Aorta (tissue), 5 donors: Measurements from ENCODE around the gene GJA8. TPM values are rescaled to one million over a fixed set of nuclear protein-coding genes. Genes with fewer than 3 reads are reported as not detected.
"Not testable (repeated sequence)": the region's sequence is repeated elsewhere in the genome, so short reads cannot be mapped to it uniquely, and the experiment has no call there.

Experiments used
- ATAC-seq: fragments of 200-7000 bp; cut with Tn5 transposase; one replicate; pipeline ENCODE4 v1.9.1; 2022; ENCODE audit warnings: moderate library complexity; ENCODE audit not compliant: low FRiP score
- DNase-seq, 2 donors: peaks; one replicate each; pipeline ENCODE4 v3.0.0-alpha.2; 2020
- H3K27ac ChIP-seq, 2 donors: one replicate each; pipeline ENCODE4 v1.5.1; 2013; ENCODE audit warnings: low read length in 2 of 2, mild to moderate bottlenecking in 2 of 2, moderate library complexity in 2 of 2, control low read depth in 1 of 2, inconsistent platforms in 1 of 2, low read depth in 1 of 2
- H3K27me3 ChIP-seq, 2 donors: one replicate each; pipeline ENCODE4 v1.6.1; 2013; ENCODE audit warnings: control low read depth in 1 of 2, low read length in 1 of 2, mild to moderate bottlenecking in 1 of 2, moderate library complexity in 1 of 2; ENCODE audit not compliant: insufficient read depth in 2 of 2, control insufficient read depth in 1 of 2
- H3K36me3 ChIP-seq, 2 donors: one replicate each; pipeline ENCODE4 v1.6.1; 2013; ENCODE audit warnings: control low read depth in 1 of 2, low read length in 1 of 2, mild to moderate bottlenecking in 1 of 2; ENCODE audit not compliant: insufficient read depth in 2 of 2, control insufficient read depth in 1 of 2
- H3K4me1 ChIP-seq, 2 donors: one replicate each; pipeline ENCODE4 v1.6.1; 2013; ENCODE audit warnings: low read length in 2 of 2, control low read depth in 1 of 2, mild to moderate bottlenecking in 1 of 2, moderate library complexity in 1 of 2; ENCODE audit not compliant: insufficient read depth in 2 of 2, control insufficient read depth in 1 of 2
- H3K4me3 ChIP-seq, 2 donors: one replicate each; pipeline ENCODE4 v1.5.1; 2013; ENCODE audit warnings: low read length in 2 of 2, control low read depth in 1 of 2, mild to moderate bottlenecking in 1 of 2
- H3K9me3 ChIP-seq: one replicate; pipeline ENCODE4 v1.6.1; 2013; ENCODE audit warnings: mild to moderate bottlenecking, low read length; ENCODE audit not compliant: control insufficient read depth
- WGBS, 2 donors: extraction: QIAGEN DNeasy Blood & Tissue Kit; methylation state at CpG; one replicate each; pipeline ENCODE4 v1.1.7; 2013; 5-methylcytosine and 5-hydroxymethylcytosine counted together
- intact Hi-C, 2 donors: fragments of 100-400 bp; cut with DNase I; formaldehyde crosslinking; loops; one replicate each; pipeline versions ENCODE4 v1.14.2 to v1.15.0; 2022
- polyA plus RNA-seq, 2 donors: library from polyadenylated mRNA; stranded (reverse); fragments of 200-250 nt; gene quantifications; one replicate each; pipeline ENCODE4 v1.2.3, GENCODE V29; 2013
- total RNA-seq, 2 donors: library from RNA; stranded (reverse); fragmentation: NEBNext Ultra II Directional; extraction: Animal tissue kit (Norgen Biotek cat#: 25700); gene quantifications; one replicate each; pipeline ENCODE4 v1.2.1, GENCODE V29; 2021
- donor health status: healthy with polysubstance abuse.
- donor health status: Bipolar disorder and iron deficiency.
- donor health status: DM: no; HTN: no; CAD: no.
- donor health status: DM: no; HTN: no; CAD: no.
- donor health status: DM: yes; HTN: yes; CAD: no.

Gene GJA8
- total and polyA plus RNA-seq, 4 donors = not detected

GRCh38 chr1:147912553-147912952 is 10.0 kb downstream of the GJA8 start:
- WGBS, 2 donors = 64 to 65% methylated on average over 2 of the region's 2 CpGs
- DNase-seq (no peak), ATAC-seq (no peak)
- no peak overlapping the region for H3K4me3 ChIP-seq
- H3K27ac ChIP-seq = no peak overlapping the region
- H3K4me1 ChIP-seq = no peaks in the 10 kb centered on the region
- no peaks in the 10 kb centered on the region for H3K9me3 ChIP-seq
- no peaks in the 10 kb centered on the region for H3K27me3 ChIP-seq
- intact Hi-C loops = no loop called here
- no peaks in the 10 kb centered on the region for H3K36me3 ChIP-seq

- H3K27ac ChIP-seq = no peak overlapping the region
- H3K27me3 ChIP-seq = no peaks in the 10 kb centered on the region
- DNase-seq = no peak
- H3K9me3 ChIP-seq = no peaks in the 10 kb centered on the region
- H3K36me3 ChIP-seq = no peaks in the 10 kb centered on the region
- H3K4me1 ChIP-seq = no peaks in the 10 kb centered on the region
- intact Hi-C loops = no loop called here
- 91 to 95% methylated on average over 7 of the region's 7 CpGs for WGBS, 2 donors
- no peak for ATAC-seq
- H3K4me3 ChIP-seq = no peak overlapping the region
These were observed 10.9 kb downstream of the GJA8 start for GRCh38 chr1:147913362-147913942.

GRCh38 chr1:147919896-147920295 is 17.3 kb downstream of the GJA8 start:
- Histone ChIP-seq H3K27me3 (no peaks in the 10 kb centered on the region), H3K27ac (no peak overlapping the region), H3K36me3 (no peaks in the 10 kb centered on the region), H3K9me3 (no peaks in the 10 kb centered on the region), H3K4me3 (no peak overlapping the region), H3K4me1 (no peaks in the 10 kb centered on the region)
- WGBS, 2 donors = 88 to 90% methylated on average over 6 of the region's 6 CpGs
- intact Hi-C loops = no loop called here
- ATAC-seq (no peak), DNase-seq (no peak)

- ATAC-seq (no peak), DNase-seq (no peak)
- no peak overlapping the region for H3K27ac ChIP-seq
- 81 to 90% methylated on average over 1 of the region's 1 CpG for WGBS, 2 donors
- no peaks in the 10 kb centered on the region for H3K27me3 ChIP-seq
- intact Hi-C loops = no loop called here
- no peaks in the 10 kb centered on the region for H3K9me3 ChIP-seq
- H3K36me3 ChIP-seq = no peaks in the 10 kb centered on the region
- no peak overlapping the region for H3K4me3 ChIP-seq
- no peaks in the 10 kb centered on the region for H3K4me1 ChIP-seq
These were observed 22.2 kb downstream of the GJA8 start for GRCh38 chr1:147924813-147925212.

GRCh38 chr1:147927215-147927614 is 24.6 kb downstream of the GJA8 start:
- H3K27ac ChIP-seq, H3K27me3 ChIP-seq, ATAC-seq, H3K4me3 ChIP-seq, DNase-seq, H3K36me3 ChIP-seq, H3K9me3 ChIP-seq, intact Hi-C loops, H3K4me1 ChIP-seq: not testable (repeated sequence)
- 94 to 96% methylated on average over 3 of the region's 6 CpGs for WGBS, 2 donors

GRCh38 chr1:147927689-147928088 is 25.1 kb downstream of the GJA8 start:
- 90 to 93% methylated on average over 2 to 5 of the region's 10 CpGs for WGBS, 2 donors
- DNase-seq, H3K27ac ChIP-seq, H3K4me3 ChIP-seq, intact Hi-C loops, ATAC-seq, H3K27me3 ChIP-seq, H3K4me1 ChIP-seq, H3K9me3 ChIP-seq, H3K36me3 ChIP-seq: not testable (repeated sequence)

- intact Hi-C loops, H3K4me1 ChIP-seq, H3K9me3 ChIP-seq, H3K27me3 ChIP-seq, H3K36me3 ChIP-seq: not testable (repeated sequence)
- DNase-seq (peak; percentile 95 to 97), ATAC-seq (peak; percentile 99)
- Histone ChIP-seq H3K4me3 (peak within 1 kb of the TSS in 1 of 2 donors; percentile 40), H3K27ac (peak within 1 kb of the TSS in 1 of 2 donors; percentile 22)
- WGBS, 2 donors = 0% methylated on average over 36 to 57 of the region's 72 CpGs
These were observed 25.9 kb downstream of the GJA8 start, which contains the start of gene GPR89B for GRCh38 chr1:147928236-147929132. TSS of gene GPR89B (plus strand) at chr1:147928420. CDS start at chr1:147928537, 117 bp downstream.

GRCh38 chr1:147931137-147931536 is 28.5 kb downstream of the GJA8 start:
- 89 to 93% methylated on average over 2 of the region's 2 CpGs for WGBS, 2 donors
- H3K36me3 ChIP-seq, intact Hi-C loops, ATAC-seq, H3K27me3 ChIP-seq, DNase-seq, H3K4me3 ChIP-seq, H3K4me1 ChIP-seq, H3K27ac ChIP-seq, H3K9me3 ChIP-seq: not testable (repeated sequence)

- H3K27me3 ChIP-seq, intact Hi-C loops, DNase-seq, H3K9me3 ChIP-seq, H3K4me3 ChIP-seq, H3K27ac ChIP-seq, H3K4me1 ChIP-seq, H3K36me3 ChIP-seq, ATAC-seq: not testable (repeated sequence)
- WGBS, 2 donors = 92 to 96% methylated on average over 3 of the region's 3 CpGs
These were observed 32.7 kb downstream of the GJA8 start for GRCh38 chr1:147935296-147935695.
